DMS114 treated with DMSO at 0.1 percent for 48 hours (cell line): ENCODE results near the gene ZNF648.
A peak's percentile ranks its signal among the peaks of the same experiment; 100 is the strongest.
"Not testable (repeated sequence)": the region's sequence is repeated elsewhere in the genome, so short reads cannot be mapped to it uniquely, and the experiment has no call there.

Source experiments
- DNase-seq: peaks from one replicate; lab custom pipeline; 2025; ENCODE audit not compliant: unreplicated experiment; lab: John Stamatoyannopoulos, UW

ZNF648 gene, protein sequence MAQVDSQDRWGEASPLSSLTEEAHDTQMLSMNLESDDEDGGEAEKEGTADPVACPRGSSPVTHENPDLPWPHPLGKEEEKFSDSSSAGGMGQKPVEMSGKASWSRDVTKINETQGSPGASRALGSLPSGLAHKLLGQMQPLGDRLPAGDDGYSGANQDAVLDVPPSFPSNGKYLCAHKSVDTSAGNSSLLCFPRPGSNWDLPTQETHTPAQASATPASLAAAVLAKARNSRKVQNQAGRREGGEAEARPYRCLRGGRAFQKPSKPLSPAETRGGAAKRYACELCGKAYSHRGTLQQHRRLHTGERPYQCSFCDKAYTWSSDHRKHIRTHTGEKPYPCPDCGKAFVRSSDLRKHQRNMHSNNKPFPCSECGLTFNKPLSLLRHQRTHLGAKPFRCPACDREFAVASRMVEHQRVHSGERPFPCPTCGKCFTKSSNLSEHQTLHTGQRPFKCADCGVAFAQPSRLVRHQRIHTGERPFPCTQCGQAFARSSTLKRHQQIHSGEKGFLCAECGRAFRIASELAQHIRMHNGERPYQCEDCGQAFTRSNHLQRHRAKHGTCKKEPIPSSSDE

DNA sequence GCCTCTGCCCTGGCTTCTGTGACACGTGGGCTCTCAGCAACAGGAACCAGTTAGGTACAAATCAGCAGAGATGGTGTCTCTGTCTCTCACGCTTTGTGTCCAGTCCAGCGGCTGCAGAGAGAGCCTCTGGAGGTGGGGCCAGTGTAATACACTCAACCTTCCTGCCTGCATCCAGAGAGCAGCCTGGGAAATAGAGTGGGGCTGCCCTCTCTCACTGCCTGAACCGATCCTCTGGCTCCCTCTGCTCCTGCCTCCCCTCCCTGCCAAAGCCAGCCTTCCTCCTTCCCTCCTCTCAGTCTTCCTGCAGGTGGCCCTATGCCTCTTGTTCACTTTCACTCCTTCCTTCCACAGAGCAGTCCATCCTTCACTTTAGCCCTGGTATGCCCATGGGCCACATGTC, at the start of gene ZNF648:
Gene ZNF648 (minus strand): TSS at position 119 of the 400 bp plus-strand sequence. CDS start 3,702 bp downstream, outside the sequence.
- no peak for DNase-seq

DNA sequence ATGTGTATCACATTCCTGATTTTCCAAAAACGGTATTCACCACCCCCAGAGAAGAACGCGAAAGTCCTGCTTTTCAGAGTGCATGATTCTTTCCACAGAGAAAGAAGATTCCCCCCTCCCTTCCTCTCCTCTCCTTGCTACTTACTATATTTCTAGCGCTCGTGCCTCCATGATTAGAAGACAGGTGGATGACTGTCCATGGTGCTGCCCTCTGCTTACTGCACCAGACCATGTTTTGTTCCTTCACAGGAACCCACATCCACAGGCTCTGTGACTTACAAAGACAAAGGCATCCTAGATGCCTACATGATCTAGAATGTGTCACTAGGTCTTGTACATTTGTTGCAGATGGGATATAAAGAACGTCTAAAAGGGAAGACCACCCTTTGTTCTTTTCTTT, 49.1 kb upstream of the ZNF648 start:
- DNase-seq, result no peak

DNA sequence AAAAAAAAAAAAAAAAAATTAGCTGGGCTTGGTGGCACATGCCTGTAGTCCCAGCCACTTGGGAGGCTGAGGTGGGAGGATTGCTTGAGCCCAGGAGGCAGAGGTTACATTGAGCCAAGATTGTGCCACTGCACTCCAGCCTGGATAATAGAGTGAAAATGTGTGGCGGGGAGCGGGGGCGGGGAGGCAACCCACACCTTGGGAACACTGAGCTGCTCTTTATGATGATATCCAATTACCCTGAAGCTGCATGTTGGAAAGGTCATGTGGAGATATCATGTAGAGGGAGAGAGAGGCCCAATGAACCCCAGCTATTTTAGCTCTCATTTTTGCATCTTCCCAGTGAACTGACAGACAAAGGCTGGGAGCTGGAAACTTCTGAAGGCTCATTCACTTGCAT, 48.3 kb upstream of the ZNF648 start:
- DNase-seq, result no peak

DNA sequence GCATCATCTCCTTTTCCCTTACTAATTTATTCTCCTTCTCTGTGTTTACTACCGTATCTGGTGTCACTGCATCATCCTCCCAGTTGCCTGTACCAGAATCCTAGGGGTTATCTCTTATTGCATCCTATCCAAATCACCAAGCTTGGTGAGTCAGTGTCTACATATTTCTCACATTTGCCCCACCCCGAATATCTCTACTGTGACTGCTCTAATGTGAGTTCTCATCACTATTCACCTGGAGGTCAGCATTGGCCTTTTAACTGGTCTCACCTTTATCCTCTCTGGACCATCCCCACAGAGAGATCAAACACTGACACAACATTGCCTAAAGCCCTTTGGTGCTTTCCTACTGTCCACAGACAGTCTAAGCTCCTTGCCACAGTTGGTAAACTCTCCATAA, 45.7 kb upstream of the ZNF648 start:
- no peak for DNase-seq

DNA sequence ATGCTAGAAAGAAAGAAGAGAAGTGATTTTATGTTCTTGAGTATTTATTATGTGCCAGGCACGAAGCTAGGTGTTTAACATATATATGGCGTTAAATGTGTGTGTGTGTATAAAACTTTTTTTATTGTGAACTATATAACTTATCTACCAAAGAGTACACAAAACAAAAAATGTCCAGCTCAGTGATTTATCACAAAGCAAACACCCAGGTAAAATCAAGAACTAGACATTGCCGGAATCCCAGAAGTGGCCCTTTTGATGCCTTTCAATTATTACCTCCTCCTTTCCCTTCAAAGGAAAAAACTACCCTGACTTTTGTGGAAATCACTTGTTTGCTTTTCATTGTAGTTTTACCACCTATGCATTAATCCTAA, 40.5 kb upstream of the ZNF648 start:
- DNase-seq, result no peak

DNA sequence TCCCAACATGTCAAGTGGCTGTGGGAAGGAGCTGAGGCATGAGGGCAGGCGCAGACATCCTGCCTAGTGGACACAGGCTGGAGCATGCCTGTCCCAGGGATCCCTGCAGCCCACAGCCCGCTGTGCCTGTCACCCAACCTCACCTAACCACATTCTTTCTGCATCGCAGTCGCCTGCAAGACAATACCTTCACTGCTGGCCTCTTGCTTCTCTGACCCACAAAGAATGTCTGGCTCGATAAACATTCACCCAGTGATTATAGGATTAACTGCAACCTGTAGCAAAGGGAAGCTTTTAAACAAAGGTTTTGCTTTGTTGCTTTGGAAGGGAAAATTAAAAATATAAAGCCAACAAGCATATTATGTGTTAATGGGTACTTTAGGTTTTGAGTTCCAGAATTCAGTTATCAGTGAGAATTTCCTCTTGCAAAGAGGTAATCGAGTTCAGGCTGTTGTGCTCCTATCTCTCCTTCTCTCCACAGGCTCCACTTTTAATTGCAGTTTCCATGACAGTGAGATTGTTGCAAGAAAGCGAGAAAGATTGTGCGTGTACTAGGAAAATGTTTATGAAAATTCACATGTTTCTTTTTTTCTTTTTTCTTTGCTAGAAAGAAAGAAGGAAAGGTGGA, 40.0 kb upstream of the ZNF648 start:
- no peak for DNase-seq

DNA sequence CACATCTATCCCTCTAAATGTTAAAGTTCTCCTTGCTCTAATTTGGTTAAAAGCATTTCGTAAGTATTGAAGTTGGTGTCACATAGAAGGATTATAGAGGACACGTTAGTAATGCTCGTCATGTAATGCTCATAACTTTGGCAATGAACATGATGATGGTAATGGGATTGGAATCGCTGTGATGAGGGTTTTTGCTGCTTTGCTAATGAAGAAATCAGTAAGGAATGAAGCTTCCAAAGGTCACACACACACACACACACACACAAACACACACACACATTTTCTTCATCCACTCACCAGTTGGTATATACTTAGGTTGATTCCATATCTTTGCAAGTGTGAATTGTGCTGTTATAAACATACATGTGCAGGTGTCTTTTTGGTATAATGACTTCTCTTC, 36.8 kb upstream of the ZNF648 start:
- no peak for DNase-seq

DNA sequence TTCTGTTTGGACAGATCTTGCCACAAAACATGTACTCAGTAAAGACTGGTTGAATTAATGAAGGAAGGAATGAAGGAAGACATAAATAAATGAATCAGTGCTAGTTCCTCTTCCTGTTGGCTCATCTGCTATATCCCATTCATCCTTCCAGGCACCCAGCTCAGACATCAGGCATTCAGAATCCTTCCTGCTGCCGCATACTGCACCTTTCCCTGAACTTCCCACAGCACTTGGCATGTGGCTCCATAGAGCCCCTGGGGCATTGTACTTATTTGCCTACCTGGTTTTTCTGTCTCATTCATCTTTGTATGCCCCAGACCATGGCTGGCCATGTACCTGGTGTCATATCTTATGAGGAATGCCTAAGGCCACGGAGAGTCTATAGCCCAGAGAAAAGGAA, 34.4 kb upstream of the ZNF648 start:
- no peak for DNase-seq

DNA sequence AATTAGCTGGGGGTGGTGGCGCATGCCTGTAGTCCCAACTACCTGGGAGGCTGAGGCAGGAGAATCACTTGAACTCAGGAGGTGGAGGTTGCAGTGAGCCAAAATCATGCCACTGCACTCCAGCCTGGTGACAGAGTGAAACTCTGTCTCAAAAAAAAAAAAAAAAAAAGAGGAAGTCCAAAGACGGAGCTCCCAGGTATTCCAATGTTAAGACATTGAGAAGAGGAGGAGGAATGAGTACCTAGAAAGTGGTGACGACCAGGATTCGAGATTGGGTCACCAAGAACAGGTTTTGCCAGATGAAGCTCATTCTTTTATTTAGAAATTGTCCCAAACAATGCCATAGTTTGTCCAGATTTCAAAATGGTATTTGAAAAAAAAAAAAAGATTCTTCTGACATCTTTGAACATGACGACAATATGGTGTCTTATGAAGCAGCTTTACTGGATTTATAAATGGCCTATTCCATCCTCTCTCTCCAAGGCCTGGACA, 33.0 kb upstream of the ZNF648 start:
- not testable (repeated sequence) for DNase-seq

DNA sequence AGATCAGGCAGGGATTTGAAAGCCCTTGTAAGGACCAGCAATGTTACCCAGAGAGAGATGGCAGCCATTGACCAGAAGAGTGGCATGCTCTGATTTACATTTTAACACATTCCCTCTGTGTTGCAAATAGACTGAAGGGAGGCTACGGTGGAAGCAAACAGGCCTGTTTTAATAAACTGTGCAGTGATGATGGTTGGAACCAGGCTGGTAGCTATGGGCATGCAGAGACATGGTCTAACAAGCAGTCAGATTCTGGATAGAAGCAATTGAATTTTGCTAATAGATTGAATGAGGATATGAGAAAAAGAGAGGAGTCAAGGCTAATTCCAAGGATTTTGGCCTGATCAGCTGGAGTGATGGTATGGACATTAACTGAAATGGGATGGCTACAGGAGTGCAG, 32.3 kb upstream of the ZNF648 start:
- no peak for DNase-seq

DNA sequence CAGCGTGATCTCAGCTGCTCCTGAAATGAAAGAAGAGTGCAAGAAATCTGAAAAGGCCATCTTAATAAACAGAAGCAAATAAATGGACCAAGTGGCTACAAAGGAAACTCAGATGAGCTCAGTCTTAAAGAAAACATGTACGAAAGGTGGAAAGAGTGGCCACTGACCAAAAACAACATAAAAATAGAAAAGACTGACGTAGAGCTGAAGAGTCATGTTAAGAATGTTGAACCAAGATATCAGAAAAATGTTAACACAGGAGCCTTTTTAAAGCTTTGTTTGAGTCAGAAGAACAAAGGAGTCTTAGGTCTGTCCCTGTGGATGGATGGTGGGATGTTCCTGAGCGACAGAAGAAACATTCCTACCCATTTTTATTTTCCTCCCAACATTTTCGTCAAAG, 30.8 kb upstream of the ZNF648 start:
- no peak for DNase-seq

DNA sequence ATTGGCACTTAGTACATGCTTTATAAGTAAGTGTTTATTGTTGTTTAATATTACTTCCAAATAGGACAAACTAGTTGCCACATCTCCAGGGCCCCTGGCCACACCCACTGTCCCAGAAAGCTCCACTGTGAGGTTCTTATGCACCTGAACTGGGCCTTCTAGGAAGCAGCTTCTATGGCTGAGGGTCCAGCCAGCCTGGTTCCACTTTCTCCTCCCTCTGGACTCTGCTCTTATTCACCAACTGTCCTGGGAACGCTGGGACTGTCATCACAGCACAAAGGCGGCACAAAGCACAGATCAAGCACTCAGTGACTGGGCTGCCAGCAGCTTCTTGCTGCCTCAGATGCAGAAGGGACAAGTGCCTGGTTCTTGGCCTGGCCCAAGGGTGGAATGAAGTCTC, 29.6 kb upstream of the ZNF648 start:
- no peak for DNase-seq

DNA sequence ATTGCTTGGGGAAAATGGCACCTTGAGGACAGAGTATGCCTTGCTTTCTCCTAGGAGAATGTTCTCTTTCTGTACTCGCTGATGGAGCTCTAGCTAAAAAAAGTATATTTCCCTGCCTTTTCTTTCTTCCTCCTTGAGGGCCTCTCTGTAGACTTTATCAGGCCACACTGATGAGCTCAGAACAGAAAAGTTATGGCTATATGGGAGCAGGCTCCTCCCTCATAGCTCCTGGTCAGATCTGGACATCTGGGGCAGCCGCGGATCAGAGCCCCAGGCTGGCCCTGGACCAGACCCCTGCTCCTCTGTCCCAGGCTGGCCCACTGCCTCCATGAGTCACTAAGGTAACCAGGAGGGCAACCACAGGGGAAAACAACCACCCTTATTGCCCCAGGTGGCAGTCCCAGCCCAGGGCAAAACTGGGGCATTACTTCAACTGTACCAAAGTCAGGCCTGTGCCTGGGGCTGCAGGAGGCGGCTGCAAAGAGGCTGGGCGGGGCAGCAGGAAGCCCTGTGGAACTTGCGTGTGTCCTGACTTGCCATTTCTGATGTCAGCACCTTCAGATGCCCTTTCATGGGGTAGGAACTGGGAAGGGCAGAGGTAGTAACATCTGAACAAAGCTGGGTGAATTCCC, 26.3 kb upstream of the ZNF648 start:
- DNase-seq, result no peak

DNA sequence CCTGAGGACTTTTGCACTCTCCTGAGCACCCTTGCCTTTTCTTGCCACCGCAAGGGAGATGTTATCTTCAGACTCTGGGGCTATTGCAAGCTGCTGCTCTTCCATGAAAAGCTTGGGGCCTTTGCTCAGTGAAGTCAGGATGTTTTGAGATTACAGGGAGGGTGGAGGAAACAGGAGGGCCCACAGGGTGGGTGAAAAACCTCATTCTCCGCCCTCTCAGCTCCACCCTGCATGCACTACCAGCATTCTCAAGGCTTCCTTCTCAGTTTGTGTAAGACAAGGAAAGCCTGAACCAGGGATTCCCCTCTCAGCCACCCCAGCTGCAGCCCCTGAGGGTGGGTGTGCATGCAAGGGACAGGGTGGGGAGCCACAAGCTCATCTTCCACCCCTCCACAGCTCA, 25.8 kb upstream of the ZNF648 start:
- no peak for DNase-seq

DNA sequence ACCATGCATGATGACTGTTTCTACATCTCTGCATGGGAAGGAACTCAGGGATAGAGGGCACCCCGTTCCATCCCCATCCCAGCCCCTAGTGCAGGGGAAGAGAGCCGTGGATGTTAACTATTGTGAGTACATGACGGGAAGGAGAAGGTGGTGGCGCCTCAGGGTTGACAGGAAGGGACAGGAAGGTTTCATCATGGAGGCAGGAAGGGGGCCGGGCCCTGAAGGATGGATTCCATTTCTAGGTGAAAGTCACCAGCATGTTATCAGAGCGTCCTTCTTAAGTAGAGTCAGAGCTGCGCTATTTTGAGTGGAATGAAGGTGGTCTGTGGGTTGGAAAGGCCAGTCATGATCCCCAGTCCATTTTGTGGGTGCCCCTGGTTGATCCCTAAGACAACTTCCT, 25.1 kb upstream of the ZNF648 start:
- no peak for DNase-seq

DNA sequence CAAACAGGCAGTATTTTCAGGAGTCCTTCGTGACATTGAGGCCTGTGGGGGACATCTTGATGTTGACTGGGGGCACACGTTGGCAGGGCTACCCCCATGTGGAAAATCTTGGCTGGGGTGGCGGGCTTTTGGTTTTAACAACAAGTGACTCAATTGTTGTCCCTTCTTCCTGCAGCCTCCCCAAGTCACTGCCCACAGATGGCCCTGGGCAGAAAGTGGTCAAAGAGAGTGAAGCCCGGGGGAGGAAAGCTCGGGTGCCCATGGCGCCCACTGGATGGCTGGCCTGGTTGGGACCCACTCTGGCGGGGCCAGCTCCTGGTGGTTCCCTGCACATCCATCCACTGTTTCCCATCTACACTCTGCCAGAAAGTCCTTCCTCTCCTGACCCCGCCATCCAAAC, 24.6 kb upstream of the ZNF648 start:
- DNase-seq, result no peak

DNA sequence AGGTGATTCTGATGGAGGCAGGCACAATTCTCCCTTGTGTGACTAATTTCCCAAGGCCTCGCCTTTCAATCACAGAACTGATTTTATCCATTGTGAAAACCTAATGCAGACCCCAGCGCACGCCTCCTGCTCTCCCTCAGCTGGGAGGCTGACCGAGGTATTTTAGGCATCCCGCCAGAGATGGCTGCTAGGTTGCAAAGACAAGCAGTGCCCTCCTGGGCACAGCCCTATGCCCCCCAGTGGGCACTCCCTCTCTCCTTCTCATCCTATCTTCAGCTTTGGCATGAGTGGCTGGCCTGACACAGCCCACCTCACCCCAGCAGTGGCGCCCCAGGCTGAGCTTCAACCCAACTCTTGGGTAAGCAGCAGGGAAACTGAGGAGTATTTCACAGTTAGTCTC, 24.2 kb upstream of the ZNF648 start:
- no peak for DNase-seq

DNA sequence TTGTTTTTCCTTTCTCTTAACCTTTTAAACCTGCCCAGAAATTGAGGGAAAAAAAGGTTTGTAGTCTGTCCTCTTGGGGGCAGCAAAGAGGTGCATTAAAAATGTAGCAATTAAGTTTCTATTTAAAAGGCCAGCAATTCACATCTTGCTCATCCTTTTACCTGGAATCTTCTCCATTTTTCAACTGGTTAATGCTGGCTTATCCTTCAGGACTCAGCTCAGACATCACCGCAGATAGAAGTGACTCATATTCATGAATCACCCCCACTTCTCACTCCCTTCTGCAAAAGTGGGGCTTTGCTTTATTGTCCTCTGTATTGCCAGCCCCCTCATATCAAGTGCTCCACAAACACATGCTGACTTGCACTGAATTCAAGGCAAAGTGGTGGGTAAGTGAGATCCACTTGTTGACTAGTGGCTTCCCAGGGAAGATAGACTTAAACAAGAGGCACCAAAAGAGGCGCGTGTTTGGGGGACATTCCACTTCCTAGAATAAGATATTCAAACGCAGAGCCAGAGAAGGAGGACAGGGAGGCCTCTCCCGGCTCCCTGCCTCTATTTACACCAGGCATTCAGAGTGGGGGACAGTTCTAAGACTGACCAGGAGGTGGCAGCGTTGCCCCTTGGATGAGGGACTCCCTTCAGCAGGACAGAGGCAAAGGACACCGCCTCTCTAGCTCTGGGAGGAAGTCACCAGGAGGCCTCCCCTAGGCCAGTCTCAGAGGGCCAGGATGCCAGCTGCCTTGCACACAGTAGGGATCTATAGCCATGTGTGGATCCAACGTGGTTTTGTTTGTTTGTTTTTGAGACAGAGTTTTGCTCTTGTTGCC, 23.2 kb upstream of the ZNF648 start:
- DNase-seq, result peak; percentile 68

DNA sequence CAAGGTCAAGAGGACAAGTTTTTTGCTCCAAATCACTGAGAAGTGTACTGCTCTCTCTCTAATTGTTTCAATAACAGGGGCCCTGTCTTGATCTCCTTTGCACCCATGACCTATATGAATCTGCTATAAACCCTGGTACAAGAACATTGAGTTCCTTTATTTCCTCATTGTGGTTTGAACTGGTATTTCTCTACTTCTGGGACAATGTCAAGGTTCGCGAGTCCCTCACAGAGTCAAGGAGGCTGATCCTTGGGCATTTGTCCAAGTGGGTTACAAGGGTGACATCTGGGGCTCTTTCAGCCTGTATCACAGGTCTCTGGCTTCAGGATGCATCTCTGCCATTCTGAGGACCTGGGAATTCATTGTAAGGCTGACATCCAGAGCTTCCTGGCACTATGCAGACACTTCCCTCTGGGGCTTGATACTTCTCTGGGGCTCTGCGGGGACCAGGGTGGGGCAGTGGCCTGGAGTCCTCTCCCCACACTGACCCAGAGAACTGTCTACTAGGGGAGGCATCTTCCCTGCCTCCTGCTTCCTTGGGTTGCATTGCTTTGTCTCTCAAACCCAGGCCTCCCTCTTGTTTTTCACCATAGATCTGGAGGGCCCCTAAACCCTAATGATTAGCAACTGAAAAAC, 22.5 kb upstream of the ZNF648 start:
- DNase-seq, result no peak

DNA sequence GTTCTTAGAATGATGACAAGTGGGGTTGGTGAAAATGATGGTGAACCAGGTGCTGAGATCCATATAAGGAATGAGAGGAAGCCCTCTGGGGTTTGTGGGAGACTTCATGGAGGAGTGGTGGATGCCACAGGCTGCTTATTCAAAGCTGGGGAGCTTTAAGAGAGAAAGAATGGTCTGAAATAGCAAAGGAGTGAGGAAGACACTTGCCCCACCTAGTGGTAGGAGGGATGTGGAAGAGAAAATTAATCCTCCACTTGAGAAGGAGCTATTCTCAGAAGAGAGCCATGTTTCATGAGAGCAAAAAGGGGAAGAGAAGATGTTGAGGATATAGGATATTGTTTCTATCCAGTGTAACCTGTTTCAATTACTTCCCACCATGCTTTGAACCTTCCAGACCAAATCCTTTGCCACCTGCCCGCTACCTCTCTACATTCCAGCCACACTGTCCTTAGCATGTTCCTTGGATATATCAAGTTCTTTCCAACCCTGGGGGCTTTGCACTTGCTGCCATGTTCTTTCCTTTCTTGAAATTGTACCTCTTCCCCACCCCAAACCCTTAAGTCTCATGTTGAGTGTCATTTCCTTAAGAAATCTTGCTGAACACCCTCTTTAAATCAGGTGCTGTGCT, 19.6 kb upstream of the ZNF648 start:
- DNase-seq, result peak; percentile 11
